MG63 (cell line): Measurements from ENCODE around the gene LILRA5. TPM values are rescaled to one million over a fixed set of nuclear protein-coding genes. Genes with fewer than 3 reads are reported as not detected.
"Not testable (repeated sequence)": the region's sequence is repeated elsewhere in the genome, so short reads cannot be mapped to it uniquely, and the experiment has no call there.

Experiments used
- DNase-seq: peaks from one replicate; pipeline ENCODE4 v3.0.0-alpha.2; 2020
- H3K27me3 ChIP-seq: fragments of 250-450 bp; sonication (Bioruptor Pico); 2 replicates; pipeline ENCODE4 v1.5.1; 2020; ENCODE audit warnings: mild to moderate bottlenecking, moderate library complexity
- H3K36me3 ChIP-seq: fragments of 250-450 bp; sonication (Bioruptor Pico); 2 replicates; pipeline ENCODE4 v1.5.1; 2020; ENCODE audit warnings: mild to moderate bottlenecking, moderate library complexity
- H3K4me3 ChIP-seq: fragments of 250-450 bp; sonication (Bioruptor Pico); 2 replicates; pipeline ENCODE4 v1.5.1; 2020; ENCODE audit warnings: mild to moderate bottlenecking, moderate library complexity
- H3K9me3 ChIP-seq: fragments of 250-450 bp; sonication (Bioruptor Pico); 2 replicates; pipeline ENCODE4 v1.5.1; 2020; ENCODE audit warnings: mild to moderate bottlenecking, moderate library complexity
- total RNA-seq: library from RNA; depleted of rRNA; stranded (reverse); fragments of >200 nt; shearing (Covaris generic); gene quantifications from 2 replicates; pipeline ENCODE4 v1.2.3, GENCODE V29; 2014; ENCODE audit warnings: low replicate concordance

LILRA5 gene
- total RNA-seq, 1 experiment from 2014 or later = not detected

DNA sequence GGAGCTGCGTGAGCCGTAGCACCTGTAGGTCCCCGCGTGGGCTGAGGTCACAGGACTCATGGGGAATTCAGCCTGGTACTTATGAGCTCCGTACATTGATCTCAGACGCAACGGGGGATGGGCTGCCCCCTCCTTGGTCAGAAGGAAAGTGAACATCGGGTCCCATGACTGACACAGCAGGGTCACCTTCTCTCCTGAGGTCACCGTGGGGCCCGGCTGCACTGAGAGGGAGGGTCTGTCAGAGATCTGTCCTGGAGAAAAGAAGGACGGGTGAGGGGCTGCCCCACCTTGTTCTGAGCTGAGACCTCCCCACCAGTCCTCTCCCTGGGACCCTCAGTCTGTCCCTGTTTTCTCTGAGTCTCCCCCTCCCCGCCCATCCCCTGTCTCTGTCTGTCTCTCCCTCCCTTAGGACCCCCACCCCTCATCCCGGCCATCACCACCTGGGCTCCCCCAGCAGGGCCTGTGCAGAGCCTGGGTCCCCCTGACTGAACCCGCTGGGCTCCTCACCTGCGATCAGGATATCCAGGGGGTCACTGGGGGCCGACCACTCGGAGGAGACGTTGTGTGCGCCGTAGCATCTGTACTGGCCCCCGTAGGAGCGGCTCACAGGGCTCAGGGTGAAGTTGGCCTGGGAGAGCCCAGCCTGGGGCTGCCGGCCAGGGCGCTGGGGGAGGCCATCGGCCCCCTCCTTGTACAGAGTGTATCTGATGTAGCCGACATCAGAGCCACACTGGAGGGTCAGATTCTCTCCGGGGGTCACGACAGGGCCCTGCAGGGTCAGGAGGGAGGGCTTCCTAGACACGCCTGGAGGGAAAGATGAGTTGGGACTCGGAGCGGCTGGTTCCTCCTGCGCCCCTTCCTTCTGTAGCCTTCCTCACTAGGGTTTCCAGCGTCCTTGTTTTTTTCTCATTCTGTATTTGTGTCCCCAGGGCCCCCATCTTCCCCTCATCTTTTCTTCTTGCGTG is 24.2 kb upstream of the LILRA5 start:
- Histone ChIP-seq H3K4me3 (no peak overlapping the region), H3K9me3 (no peaks in the 10 kb centered on the region), H3K27me3 (peaks cover 12% of the 10 kb centered on the region), H3K36me3 (no peaks in the 10 kb centered on the region)
- DNase-seq = no peak

DNA sequence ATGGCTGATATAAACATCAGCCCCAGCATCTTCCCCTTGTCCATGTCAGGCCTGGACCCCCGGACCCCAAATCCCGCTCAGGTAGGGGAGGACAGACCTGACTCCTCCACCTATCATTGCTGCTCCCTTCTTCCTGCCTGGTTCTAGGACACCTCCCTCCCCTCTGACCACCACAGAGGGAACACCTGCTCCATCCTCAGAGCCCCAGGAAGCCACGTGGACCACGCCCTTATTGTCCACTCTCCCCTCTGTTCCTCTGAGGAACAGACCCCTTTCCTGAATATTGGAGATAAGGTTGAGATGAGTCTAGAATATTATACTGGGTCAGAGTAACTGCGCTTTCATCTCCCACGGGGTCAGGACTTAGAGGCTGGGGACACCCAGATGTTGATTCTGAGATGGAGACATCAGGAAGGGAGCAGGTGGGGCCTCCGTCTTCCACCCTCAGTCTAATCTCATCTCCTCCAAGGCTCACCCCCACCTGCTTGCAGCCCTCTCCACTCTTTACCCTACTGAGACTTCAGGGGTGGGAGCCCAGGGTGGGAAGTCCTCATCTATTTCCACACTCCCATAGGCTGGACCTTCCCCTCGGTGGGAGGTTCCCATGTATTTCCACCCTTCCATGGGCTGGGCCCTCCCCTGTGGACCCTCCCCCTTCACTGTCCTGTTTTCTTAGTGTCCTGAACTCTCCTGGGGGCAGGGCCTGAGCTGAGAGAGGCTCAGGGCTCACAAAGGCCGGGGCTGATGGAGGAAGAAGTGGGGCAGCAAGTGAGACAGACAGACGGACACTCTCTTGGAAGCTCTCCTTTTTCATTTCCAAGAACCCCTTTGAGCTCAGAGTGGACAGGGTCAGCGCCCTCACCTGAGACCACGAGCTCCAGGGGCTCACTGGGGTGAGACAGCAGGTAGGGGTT is 23.3 kb upstream of the LILRA5 start:
- H3K4me3 ChIP-seq = no peak overlapping the region
- DNase-seq = no peak
- no peaks in the 10 kb centered on the region for H3K36me3 ChIP-seq
- no peaks in the 10 kb centered on the region for H3K9me3 ChIP-seq
- H3K27me3 ChIP-seq = peaks cover 12% of the 10 kb centered on the region

DNA sequence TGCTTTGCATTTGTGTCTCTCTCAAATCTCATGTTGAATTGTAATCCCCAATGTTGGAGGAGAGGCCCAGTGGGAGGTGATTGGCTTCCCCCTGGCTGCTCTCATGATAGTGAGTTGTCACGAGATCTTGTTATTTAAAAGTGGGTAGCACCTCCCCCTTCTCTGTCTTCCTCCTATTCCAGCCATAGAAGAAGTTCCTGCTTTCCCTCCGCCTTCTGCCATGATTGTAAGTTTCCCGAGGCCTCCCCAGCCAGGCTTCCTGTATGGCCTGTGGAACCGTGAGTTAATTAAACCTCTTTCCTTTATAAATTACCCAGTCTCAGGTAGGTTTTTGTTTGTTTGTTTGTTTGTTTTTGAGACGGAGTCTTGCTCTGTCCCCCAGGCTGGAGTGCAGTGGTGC is 22.2 kb upstream of the LILRA5 start:
- no peak for DNase-seq
- no peak overlapping the region for H3K4me3 ChIP-seq

DNA sequence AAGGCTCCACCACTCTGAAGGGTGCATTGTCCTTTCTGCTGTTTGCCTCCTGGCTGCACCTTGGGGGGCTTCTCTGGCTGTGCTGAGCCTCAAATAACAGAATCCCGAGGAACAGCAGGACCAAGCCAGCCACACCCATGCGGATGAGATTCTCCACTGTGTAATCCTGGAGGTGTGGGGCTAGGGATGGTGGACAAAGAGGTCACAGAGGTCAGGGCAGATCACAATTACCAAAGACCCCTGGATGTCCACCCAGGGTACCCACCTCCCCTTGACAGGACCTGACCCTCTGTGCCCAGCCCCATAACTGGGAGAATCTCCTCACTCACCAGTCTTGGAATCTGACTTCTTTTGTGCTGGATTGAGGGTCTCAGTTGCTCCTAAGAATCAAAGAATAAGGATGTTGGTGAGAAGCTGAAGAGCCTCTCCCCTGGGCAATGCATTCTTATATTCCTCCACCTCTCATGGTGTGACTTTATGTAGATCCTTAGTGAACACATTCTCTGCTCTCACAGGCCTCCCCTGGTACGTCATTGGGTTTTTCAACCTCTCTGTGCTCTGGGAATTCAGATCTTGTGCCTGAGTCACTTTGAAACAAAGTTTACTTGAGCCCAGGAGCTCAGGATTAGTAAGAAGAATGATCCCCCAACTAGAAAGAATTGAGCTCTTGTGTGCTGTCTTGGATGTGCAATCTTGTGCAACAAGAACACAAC is 20.8 kb upstream of the LILRA5 start:
- no peaks in the 10 kb centered on the region for H3K36me3 ChIP-seq
- no peak for DNase-seq
- H3K4me3 ChIP-seq = no peak overlapping the region
- peaks cover 4% of the 10 kb centered on the region for H3K27me3 ChIP-seq
- no peaks in the 10 kb centered on the region for H3K9me3 ChIP-seq

More for the DNA sequence above, 22.2 kb upstream of the LILRA5 start:
- peaks cover 12% of the 10 kb centered on the region for H3K27me3 ChIP-seq
- no peaks in the 10 kb centered on the region for H3K36me3 ChIP-seq
- H3K9me3 ChIP-seq = no peaks in the 10 kb centered on the region

DNA sequence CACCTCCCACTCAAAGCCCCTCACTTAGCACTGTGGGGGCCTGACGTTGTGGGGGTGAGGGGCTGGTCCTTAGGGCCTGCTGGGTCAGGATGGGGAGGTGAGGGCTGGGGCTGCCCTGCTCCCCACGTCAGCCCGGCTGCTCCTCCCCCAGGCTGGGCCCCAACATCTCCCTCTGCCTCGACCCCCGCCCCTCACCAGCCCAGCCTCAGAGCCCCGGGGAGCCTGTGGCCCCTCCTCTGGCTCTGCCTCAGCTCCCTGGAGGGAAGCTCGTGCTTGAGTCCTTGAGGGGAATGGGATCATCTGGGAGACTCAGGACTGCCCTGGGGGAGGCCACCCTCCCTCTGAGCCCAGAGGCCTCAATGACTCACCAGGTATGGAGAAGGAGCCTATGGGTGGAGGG is 19.2 kb upstream of the LILRA5 start:
- Histone ChIP-seq H3K4me3 (no peak overlapping the region), H3K27me3 (no peaks in the 10 kb centered on the region; the same call in none of the 2 replicates), H3K36me3 (no peaks in the 10 kb centered on the region), H3K9me3 (no peaks in the 10 kb centered on the region)
- DNase-seq = no peak

DNA sequence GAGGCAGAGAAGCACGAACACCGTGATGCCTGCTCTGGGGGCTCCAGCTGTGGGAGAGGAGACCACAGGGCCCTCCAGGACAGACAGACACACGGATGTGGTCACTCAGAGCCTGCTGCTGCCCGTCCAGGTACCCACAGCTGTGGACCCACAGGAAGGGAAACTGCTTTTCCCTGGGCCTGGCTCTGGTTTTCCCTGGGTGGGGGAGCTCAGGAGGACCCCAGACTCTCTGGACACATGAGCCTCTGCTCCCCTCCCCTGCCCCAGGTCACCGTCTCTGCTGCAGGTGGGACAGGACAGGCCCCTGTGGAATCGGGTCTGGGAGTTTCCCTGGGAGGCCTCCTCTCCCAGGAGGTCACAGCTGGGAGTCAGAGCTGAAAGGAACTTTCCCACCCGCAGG is 18.7 kb upstream of the LILRA5 start:
- Histone ChIP-seq H3K36me3 (no peaks in the 10 kb centered on the region), H3K9me3 (no peaks in the 10 kb centered on the region), H3K4me3 (no peak overlapping the region), H3K27me3 (no peaks in the 10 kb centered on the region; the same call in none of the 2 replicates)
- DNase-seq = no peak

DNA sequence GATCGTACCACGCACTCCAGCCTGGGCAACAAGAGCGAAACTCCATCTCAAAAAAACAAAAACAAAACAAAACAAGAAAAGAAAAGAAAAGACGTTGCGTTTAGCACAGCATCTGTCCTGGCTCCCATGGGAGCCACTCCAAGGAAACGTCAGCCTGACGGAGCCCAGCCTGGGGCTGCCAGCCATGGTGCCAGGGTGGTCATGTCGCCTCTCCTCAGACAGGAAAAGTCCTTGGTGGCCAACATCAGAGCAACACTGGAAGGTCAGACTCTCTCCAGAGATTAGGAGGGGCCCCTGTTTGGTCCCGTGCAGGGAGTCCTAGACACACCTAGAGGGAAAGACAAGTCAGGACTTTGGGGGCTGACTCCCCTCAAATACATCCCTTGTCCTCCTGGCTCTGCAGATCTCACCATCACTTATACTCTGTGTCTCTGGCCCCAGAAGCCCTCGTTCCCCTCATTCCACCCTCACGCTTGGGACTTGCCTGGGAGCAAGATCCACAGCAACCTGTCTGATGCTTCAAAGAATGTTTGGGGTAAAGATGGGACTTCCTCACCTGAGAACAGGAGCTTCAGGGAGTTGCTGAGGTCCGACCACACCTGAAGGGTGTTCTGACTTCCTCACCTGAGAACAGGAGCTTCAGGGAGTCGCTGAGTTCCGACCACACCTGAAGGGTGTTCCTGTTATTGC is 16.7 kb upstream of the LILRA5 start:
- peaks cover 3% of the 10 kb centered on the region for H3K27me3 ChIP-seq
- H3K36me3 ChIP-seq = no peaks in the 10 kb centered on the region
- H3K9me3 ChIP-seq = no peaks in the 10 kb centered on the region
- DNase-seq = no peak
- no peak overlapping the region for H3K4me3 ChIP-seq

DNA sequence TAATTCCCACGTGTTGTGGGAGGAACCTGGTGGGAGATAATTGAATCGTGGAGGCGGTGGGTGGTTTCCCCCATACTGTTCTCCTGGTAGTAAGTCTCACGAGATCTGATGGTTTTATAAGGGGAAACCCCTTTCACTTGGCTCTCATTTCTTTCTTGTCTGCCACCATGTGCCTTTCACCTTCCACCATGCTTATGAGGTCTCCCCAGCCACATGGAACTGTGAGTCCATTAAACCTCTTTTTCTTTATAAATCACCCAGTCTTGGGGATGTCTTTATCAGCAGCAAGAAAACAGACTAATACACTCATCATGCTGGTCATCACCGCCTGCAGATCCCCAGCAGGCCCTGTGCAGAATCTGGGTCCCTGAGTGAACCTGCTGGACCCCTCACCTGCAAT is 15.8 kb upstream of the LILRA5 start:
- H3K4me3 ChIP-seq, H3K27me3 ChIP-seq, DNase-seq, H3K9me3 ChIP-seq, H3K36me3 ChIP-seq: not testable (repeated sequence)

DNA sequence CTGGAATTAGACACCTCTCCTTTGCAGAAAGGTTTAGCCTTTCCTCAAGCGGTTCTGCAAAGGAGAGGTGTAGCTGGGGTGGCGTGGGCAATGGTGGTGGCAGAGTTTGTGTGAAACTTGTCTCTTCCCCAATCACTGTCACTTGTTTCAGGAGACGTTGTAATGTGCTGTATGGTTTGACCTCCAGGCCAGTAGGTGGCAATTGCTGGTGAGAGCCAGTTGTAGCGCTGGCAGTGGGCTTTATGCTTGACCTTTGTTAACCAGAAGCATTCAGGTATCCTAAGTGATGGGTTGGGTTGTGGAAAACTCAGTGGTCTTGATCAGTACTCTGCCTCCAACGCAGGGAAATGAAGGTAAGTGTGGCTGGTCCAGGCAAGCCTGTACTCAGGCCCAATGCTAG is 12.7 kb upstream of the LILRA5 start:
- H3K4me3 ChIP-seq = no peak overlapping the region
- no peaks in the 10 kb centered on the region for H3K36me3 ChIP-seq
- DNase-seq = no peak
- H3K27me3 ChIP-seq = peaks cover 11% of the 10 kb centered on the region; the same call in 1 of the 2 replicates
- H3K9me3 ChIP-seq = peaks cover 8% of the 10 kb centered on the region

DNA sequence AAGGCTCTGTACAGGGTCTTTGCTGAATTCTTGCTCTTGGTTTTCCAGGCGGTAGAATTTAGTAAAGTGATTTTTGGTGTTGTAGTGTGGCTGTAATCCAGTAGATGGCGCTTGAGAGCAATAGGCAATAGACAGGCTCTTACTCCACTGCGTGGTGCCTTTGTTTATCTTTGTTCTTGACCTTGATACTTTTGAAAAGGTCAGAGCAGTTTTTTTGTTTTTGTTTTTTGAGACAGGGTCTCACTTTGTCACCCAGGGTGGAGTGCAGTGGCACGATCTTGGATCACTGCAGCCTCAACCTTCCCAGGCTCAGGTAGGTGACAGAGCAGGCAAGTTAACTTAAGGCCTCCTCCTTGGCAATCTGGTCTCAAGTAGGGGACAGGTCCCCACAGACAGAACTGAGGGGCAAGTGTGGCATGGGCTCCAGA is 12.2 kb upstream of the LILRA5 start:
- H3K9me3 ChIP-seq = peaks cover 8% of the 10 kb centered on the region
- no peaks in the 10 kb centered on the region for H3K36me3 ChIP-seq
- H3K4me3 ChIP-seq = no peak overlapping the region
- peaks cover 14% of the 10 kb centered on the region for H3K27me3 ChIP-seq
- no peak for DNase-seq

DNA sequence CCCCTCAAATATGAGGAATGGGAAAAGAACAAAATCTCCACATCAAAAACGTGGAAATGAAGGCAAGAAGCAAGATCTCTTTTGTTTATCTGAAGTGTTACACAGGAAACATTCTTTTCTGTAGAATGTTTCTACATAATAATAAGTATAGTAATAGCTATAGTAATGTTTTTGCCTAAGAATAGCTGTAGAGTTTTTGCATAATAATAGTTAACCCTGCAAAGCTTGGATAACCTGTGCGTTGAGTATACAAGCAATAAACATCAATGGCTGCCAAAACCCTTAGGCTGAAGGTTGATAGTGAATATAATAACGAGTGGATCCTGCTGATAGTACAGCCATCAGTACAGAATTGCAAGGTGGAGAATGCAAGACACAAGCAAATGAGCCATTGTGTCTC is 11.1 kb upstream of the LILRA5 start:
- no peaks in the 10 kb centered on the region for H3K36me3 ChIP-seq
- DNase-seq = no peak
- H3K27me3 ChIP-seq = peaks cover 16% of the 10 kb centered on the region
- peaks cover 8% of the 10 kb centered on the region for H3K9me3 ChIP-seq
- H3K4me3 ChIP-seq = no peak overlapping the region

DNA sequence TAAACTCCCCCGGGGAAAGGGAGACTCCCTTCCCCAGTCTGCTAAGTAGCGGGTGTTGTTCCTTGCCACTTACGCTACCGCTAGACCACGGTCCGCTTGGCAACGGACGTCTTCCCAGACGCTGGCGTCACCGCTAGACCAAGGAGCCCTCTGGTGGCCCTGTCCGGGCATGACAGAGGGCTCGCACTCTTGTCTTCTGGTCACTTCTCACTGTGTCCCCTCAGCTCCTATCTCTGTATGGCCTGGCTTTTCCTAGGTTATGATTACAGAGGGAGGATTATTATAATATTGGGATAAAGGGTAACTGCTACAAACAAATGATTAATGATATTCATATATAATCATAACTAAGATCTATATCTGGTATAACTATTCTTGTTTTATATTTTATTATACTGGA is 10.0 kb upstream of the LILRA5 start:
- H3K4me3 ChIP-seq, H3K36me3 ChIP-seq, H3K9me3 ChIP-seq, DNase-seq: not testable (repeated sequence)
- peaks cover 20% of the 10 kb centered on the region for H3K27me3 ChIP-seq

DNA sequence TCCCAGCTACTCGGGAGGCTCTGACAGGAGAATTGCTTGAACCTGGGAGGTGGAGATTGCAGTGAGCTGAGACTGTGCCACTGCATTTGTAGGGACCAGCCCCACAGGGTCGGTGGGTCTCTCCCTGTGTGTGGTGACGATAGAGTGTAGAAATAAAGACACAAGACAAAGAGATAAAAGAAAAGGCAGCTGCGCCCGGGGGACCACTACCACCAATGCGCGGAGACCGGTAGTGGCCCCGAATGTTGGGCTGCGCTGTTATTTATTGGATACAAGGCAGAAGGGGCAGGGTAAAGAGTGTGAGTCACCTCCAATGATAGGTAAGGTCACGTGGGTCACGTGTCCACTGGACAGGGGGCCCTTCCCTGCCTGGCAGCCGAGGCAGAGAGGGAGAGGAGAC is 9.3 kb upstream of the LILRA5 start:
- not testable (repeated sequence) for DNase-seq, H3K9me3 ChIP-seq, H3K36me3 ChIP-seq, H3K4me3 ChIP-seq
- H3K27me3 ChIP-seq = peaks cover 21% of the 10 kb centered on the region

DNA sequence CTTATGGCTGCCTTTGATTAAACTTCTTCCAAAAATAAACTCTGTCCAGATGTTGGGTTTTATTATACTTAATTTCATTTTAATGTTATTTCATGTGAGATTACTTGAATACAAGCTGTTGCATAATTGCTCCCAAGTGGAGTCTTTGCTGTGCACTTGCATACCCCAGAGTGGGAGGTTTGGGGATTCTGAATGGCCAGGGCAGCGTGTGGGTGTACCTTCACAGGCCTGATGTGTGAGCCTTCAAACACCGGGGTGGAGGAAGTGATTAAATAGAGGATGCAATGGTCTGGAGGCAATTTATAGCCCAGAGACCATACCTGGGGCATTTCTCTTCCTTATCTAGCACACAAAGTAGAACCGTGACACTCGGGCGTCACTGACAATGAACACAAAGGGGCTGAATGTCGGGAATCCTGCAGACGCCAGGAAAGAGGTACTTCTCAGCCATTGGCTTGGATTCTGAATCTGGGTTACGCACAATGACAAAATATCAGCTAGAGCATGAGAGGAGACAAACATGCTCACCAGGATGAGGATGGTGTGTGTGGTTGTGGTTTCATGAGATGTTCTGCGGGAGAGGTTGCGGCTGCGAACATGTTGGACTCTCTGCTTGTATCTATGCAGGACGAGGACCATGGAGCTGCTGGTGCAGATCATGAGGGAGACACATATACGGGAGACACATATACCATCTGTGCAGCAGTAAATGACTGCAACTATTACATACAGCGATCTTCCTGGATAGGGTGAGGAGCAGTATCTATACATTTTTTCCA is 7.1 kb upstream of the LILRA5 start:
- Histone ChIP-seq H3K36me3 (no peaks in the 10 kb centered on the region), H3K27me3 (peaks cover 27% of the 10 kb centered on the region), H3K9me3 (peaks cover 8% of the 10 kb centered on the region), H3K4me3 (no peak overlapping the region)
- DNase-seq = no peak

DNA sequence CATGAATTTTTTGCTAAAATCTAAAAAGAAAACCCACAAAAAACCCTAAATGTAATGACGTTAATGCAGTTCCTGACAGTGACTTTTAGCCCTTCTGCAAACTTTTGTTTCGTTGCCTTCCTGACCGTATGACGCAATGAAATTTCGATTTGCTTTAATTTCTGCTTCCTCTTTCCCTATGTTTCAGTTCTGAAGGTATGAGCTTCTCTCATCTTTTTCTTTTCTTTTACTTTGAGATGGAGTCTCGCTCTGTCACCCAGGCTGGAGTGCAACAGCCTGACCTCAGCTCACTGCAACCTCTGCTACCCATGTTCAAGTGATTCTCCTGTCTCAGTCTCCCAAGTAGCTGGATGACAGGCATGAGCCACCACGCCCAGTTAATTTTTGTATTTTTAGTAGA is 6.1 kb upstream of the LILRA5 start:
- H3K9me3 ChIP-seq = peaks cover 8% of the 10 kb centered on the region
- DNase-seq = no peak
- H3K4me3 ChIP-seq = no peak overlapping the region
- peaks cover 32% of the 10 kb centered on the region for H3K27me3 ChIP-seq
- no peaks in the 10 kb centered on the region for H3K36me3 ChIP-seq

DNA sequence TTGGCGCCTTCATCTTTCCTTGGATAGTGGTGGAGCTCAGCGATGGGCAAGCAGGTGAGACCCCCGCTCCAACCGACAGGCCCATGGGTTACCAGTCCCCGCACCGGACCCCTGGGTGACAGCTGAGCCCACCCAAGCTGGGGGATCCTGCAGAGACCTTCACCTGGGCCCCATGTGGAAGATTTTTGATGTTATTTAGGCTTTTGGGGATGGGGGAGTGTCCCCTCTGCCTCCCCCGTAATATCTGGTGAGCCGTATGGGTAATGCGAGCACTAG is 4.9 kb upstream of the LILRA5 start:
- Histone ChIP-seq H3K27me3 (peaks cover 32% of the 10 kb centered on the region), H3K36me3 (no peaks in the 10 kb centered on the region), H3K4me3 (no peak overlapping the region), H3K9me3 (peaks cover 8% of the 10 kb centered on the region)
- no peak for DNase-seq
